RCC 7860 (cell line): ENCODE measurements around the gene DCK.
"Not testable (repeated sequence)": the region's sequence is repeated elsewhere in the genome, so short reads cannot be mapped to it uniquely, and the experiment has no call there.

ENCODE experiments used
- DNase-seq: peaks from one replicate; pipeline ENCODE4 v3.0.0-alpha.2; 2015; ENCODE audit warnings: low spot score
- FAIRE-seq: peaks from 2 replicates; lab custom pipeline; 2012; peaks lifted over from hg19 to GRCh38; lab: Jason Lieb, UNC

DCK gene

GRCh38 chr4:71053613-71054012 is 60.2 kb downstream of the DCK start:
- not testable (repeated sequence) for DNase-seq, FAIRE-seq

GRCh38 chr4:71059573-71059972 is 66.1 kb downstream of the DCK start:
- DNase-seq, FAIRE-seq: not testable (repeated sequence)

GRCh38 chr4:71062436-71062835 is 69.0 kb downstream of the DCK start:
- DNase-seq (no peak), FAIRE-seq (no peak)

GRCh38 chr4:71063711-71064110 is 70.3 kb downstream of the DCK start:
- DNase-seq (no peak), FAIRE-seq (no peak)

GRCh38 chr4:71064521-71064920 is 71.1 kb downstream of the DCK start:
- DNase-seq (no peak), FAIRE-seq (no peak)

- no peak for DNase-seq
- FAIRE-seq: no peak
Measured at GRCh38 chr4:71065991-71066510, 72.6 kb downstream of the DCK start.

- no peak for DNase-seq
- no peak for FAIRE-seq
Measured at GRCh38 chr4:71066737-71067716, 73.6 kb downstream of the DCK start.

GRCh38 chr4:71069063-71069462 is 75.6 kb downstream of the DCK start:
- no peak for FAIRE-seq

GRCh38 chr4:71070015-71070414 is 76.6 kb downstream of the DCK start:
- no peak for DNase-seq
- no peak for FAIRE-seq

More at GRCh38 chr4:71069063-71069462, 75.6 kb downstream of the DCK start:
- no peak for DNase-seq

GRCh38 chr4:71074452-71075299 is 81.2 kb downstream of the DCK start:
- FAIRE-seq (no peak), DNase-seq (no peak)
